Upper lobe of left lung (tissue), 6 donors: Measurements from ENCODE around the gene RPL10. TPM values are rescaled to one million over a fixed set of nuclear protein-coding genes. Genes with fewer than 3 reads are reported as not detected.

Source experiments
- ATAC-seq, 2 donors: fragments of 200-7000 bp; cut with Tn5 transposase; one replicate each; pipeline ENCODE4 v1.9.1; 2022; ENCODE audit warnings: mild to moderate bottlenecking in 2 of 2, moderate library complexity in 2 of 2; ENCODE audit not compliant: low FRiP score in 2 of 2
- DNase-seq, 2 donors: peaks; one replicate each; pipeline ENCODE4 v3.0.0-alpha.2; 2019 to 2020
- H3K27ac ChIP-seq, 4 donors: fragments of 200-600 bp; sonication (generic); one replicate each; pipeline ENCODE4 v1.5.1; 2016 to 2019
- H3K27me3 ChIP-seq, 4 donors: fragments of 200-600 bp; sonication (generic); one replicate each; pipeline ENCODE4 v1.5.1; 2017 to 2019
- H3K36me3 ChIP-seq, 4 donors: fragments of 200-600 bp; sonication (generic); one replicate each; pipeline ENCODE4 v1.5.1; 2016 to 2019
- H3K4me1 ChIP-seq, 4 donors: fragments of 200-600 bp; sonication (generic); one replicate each; pipeline ENCODE4 v1.5.1; 2018 to 2019
- H3K4me3 ChIP-seq, 4 donors: fragments of 200-600 bp; sonication (generic); one replicate each; pipeline ENCODE4 v1.5.1; 2017 to 2019; ENCODE audit warnings: mild to moderate bottlenecking in 2 of 4, moderate library complexity in 1 of 4
- H3K9me3 ChIP-seq, 4 donors: fragments of 200-600 bp; sonication (generic); one replicate each; pipeline ENCODE4 v1.5.1; 2018 to 2019
- CTCF ChIP-seq, 6 experiments: fragments of 450-650 bp in 4 of 6; fragments of 200-600 bp in 2 of 6; sonication (generic) in 2 of 6; IDR thresholded peaks; one replicate each; pipeline ENCODE4 v1.5.1; 2016 to 2019; ENCODE audit warnings: antibody characterized with exemption in 6 of 6
- EP300 ChIP-seq, 4 donors: sonication (generic); formaldehyde crosslinking; IDR thresholded peaks; one replicate each; pipeline ENCODE4 v1.5.1; 2017; ENCODE audit warnings: antibody characterized with exemption in 4 of 4, control low read depth in 2 of 4
- POLR2A ChIP-seq, 4 donors: fragments of 450-650 bp; IDR thresholded peaks; one replicate each; pipeline ENCODE4 v1.5.1; 2016 to 2017; ENCODE audit warnings: antibody characterized with exemption in 4 of 4, mild to moderate bottlenecking in 2 of 4
- POLR2AphosphoS5 ChIP-seq, 2 donors: sonication (generic); formaldehyde crosslinking; IDR thresholded peaks; one replicate each; pipeline ENCODE4 v1.5.1; 2017; ENCODE audit warnings: antibody characterized with exemption in 2 of 2
- WGBS, 2 donors: methylation state at CpG; one replicate each; pipeline ENCODE4 v1.1.5; 2017 to 2018; 5-methylcytosine and 5-hydroxymethylcytosine counted together
- total RNA-seq, 6 donors: library from RNA; depleted of rRNA in 4 of 6; stranded (reverse); fragments of >200 nt in 4 of 6; gene quantifications; one replicate each; pipeline versions ENCODE4 v1.1.0 to v1.2.1, GENCODE V29; 2016 to 2021
- donor health status: DM: no; HTN: no; CAD: no; lungs with moderate emphysema.
- donor health status: DM: no; HTN: yes; CAD: no; lungs with severe emphysema.

RPL10 gene
- total RNA-seq, 6 donors from 2014 or later, result 1,246 to 5,225 (median 2,943) TPM

DNA sequence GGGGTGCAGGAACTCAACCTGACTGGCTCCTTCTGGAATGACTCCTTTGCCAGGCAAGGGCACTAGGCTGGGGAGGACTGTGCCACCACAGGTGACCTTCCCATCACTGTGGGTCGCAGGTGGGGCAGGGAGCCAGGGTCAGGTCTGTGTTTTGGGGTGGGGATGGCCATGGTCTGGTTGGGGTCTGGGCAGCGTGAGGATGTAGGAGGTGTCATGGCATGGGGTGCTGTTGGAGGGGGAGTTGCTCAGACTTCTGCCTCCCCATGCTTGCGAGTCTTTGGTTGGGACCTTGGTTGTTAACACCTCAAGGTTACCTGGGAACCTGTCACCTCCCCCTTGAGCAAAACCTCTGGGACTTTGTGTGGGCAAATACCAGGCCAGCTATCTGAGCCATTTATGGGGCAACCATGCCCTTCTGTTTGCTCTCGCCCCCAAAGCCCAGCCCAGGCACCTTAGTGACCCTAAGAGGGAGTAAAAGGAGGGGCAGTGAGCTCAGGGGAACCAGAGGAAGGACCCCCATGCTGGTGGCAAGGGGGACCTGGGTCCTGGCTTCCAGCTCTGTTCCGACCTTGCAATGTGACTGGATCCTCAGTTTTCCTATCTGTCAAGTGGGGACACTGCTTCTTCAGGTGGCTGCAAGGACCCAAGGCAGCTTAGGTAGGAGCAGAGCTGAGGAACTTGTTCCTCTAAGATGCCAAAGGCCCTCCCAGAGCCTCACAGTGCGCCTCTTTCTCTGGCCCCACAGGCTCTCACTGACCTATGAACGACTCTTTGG, 36.4 kb downstream of the RPL10 start:
- H3K9me3 ChIP-seq, result peaks cover 0 to 4% (median 0%) of the 10 kb centered on the region in 4 donors
- ATAC-seq, result no peak
- TF ChIP-seq EP300 (IDR thresholded peaks at IDR 0.05), result no peak
- TF ChIP-seq POLR2A (IDR thresholded peaks at IDR 0.05), result no peak
- no peak for TF ChIP-seq CTCF (IDR thresholded peaks at IDR 0.05)
- no peak for TF ChIP-seq POLR2AphosphoS5 (IDR thresholded peaks at IDR 0.05)
- H3K27me3 ChIP-seq, result no peaks in the 10 kb centered on the region
- no peak overlapping the region for H3K4me3 ChIP-seq
- WGBS, 2 donors, result 81 to 100% methylated on average over 2 to 7 of the region's 7 CpGs
- H3K36me3 ChIP-seq, result peaks cover 0 to 43% (median 19%) of the 10 kb centered on the region in 4 donors
- DNase-seq, result no peak
- peaks cover 5 to 34% (median 9%) of the 10 kb centered on the region in 4 donors for H3K4me1 ChIP-seq
- no peak overlapping the region for H3K27ac ChIP-seq

DNA sequence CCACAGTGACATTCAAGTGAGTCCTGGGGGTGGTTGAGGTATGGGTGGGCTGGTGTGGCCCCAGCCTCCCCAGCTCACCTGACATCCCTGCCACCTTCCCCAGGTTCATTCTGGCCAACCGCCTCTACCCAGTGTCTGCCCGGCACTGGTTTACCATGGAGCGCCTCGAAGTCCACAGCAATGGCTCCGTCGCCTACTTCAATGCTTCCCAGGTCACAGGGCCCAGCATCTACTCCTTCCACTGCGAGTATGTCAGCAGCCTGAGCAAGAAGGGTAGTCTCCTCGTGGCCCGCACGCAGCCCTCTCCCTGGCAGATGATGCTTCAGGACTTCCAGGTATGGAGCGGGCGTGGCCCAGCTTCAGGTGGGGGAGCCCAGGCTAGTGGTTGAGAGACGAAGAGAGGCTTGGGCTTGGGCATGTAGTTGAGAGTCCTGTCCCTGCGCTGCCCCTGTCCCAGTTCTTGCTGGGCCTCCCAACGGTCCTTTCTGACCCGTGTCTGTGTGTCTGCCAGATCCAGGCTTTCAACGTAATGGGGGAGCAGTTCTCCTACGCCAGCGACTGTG, 37.1 kb downstream of the RPL10 start:
- Histone ChIP-seq H3K4me3 (no peak overlapping the region), H3K27ac (no peak overlapping the region), H3K36me3 (peaks cover 0 to 49% (median 21%) of the 10 kb centered on the region in 4 donors), H3K9me3 (peaks cover 0 to 4% (median 0%) of the 10 kb centered on the region in 4 donors), H3K27me3 (no peaks in the 10 kb centered on the region), H3K4me1 (peaks cover 3 to 30% (median 5%) of the 10 kb centered on the region in 4 donors)
- DNase-seq (no peak), ATAC-seq (no peak)
- WGBS, 2 donors, result 93 to 100% methylated on average over 2 to 19 of the region's 19 CpGs
- TF ChIP-seq POLR2AphosphoS5 (IDR thresholded peaks at IDR 0.05) (no peak), POLR2A (IDR thresholded peaks at IDR 0.05) (no peak), EP300 (IDR thresholded peaks at IDR 0.05) (no peak), CTCF (IDR thresholded peaks at IDR 0.05) (no peak)

DNA sequence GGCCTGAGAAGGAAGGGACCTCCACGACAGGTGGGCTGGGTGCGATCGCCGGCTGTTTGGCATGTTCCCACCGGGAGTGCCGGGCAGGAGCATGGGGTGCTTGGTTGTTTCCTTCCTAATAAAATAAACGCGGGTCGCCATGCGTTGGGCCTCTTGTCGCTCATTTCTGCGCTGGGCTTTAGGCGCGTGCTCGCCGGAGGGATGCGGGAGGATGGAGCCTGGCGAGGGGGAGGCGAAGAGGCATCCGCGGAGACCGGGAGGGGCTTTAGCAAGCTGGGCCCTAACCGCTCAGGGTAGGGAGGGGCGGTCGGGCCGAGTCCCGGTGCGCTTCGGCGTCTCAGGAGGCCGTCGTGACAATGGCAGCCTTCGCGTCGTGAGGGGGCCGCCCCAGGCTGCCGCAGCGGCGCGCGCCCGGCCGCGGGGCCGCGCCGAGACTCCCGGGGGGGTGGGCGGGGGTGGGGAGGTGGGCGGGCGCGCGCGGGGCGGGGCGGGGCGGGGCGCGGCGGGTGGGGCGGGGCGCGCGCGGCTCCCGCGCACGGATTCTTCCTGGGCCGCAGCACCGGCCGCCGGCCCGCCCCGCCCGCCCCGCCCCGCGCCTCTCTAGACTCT, 38.3 kb downstream of the RPL10 start:
- Histone ChIP-seq H3K4me3 (peak overlapping the region in 3 of 4 donors; percentile 73 to 84 (median 76)), H3K4me1 (peaks cover 3 to 23% (median 4%) of the 10 kb centered on the region in 4 donors), H3K9me3 (peaks cover 0 to 4% (median 0%) of the 10 kb centered on the region in 4 donors), H3K27me3 (no peaks in the 10 kb centered on the region), H3K36me3 (peaks cover 0 to 60% (median 27%) of the 10 kb centered on the region in 4 donors), H3K27ac (peak overlapping the region; percentile 85 to 96 (median 88))
- WGBS, 2 donors, result 7 to 58% methylated on average over 14 to 22 of the region's 78 CpGs
- ATAC-seq (peak in 1 of 2 donors; percentile 68), DNase-seq (no peak)
- TF ChIP-seq POLR2AphosphoS5 (IDR thresholded peaks at IDR 0.05), result no peak
- TF ChIP-seq CTCF (IDR thresholded peaks at IDR 0.05), result no peak

DNA sequence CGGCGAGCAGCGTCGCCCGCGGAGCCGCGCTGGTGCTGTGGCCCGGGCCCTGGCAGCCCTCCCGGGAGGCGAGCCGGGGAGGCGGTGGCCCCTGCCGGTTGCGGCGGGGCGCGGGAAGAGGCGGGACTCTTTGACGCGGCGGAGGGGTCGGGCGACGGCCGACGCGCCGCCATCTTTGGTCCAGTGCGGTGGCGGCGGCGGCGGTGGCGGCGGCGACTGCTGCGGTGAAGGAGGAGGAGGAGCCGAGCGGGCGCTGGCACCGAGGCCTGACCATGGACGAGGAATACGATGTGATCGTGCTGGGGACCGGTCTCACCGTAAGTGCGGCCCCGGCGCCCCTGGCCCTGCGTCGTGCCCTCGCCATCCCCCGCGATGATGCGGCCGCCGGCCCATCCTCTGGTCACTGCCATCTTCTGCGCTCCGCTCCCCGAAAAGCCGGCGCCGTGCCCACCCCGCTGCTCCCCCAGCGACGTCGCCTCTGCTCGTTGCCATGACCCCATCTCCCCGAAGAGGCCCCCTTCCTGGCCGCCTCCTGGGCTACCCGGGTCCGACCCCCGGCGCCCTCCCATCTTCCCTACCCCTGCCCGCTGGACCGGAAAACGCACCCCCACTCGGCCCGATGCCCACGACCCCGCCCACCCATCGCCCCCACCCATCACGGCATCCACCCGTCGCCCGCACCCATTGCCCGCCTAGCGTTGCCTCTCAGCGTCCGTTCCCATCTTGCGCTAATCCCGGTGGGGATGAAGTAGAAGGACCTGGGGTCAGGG, 39.0 kb downstream of the RPL10 start, which contains the start of gene GDI1:
GDI1 (plus strand) TSS at position 172 of the 770 bp plus-strand sequence; CDS start at position 273, 101 bp downstream.
- Histone ChIP-seq H3K36me3 (peaks cover 0 to 60% (median 31%) of the 10 kb centered on the region in 4 donors), H3K4me1 (peaks cover 3 to 23% (median 4%) of the 10 kb centered on the region in 4 donors), H3K27ac (peak within 1 kb of the TSS; percentile 85 to 96 (median 88)), H3K4me3 (peak within 1 kb of the TSS; percentile 53 to 84 (median 74)), H3K9me3 (peaks cover 0 to 4% (median 0%) of the 10 kb centered on the region in 4 donors), H3K27me3 (no peaks in the 10 kb centered on the region)
- ATAC-seq (peak in 1 of 2 donors; percentile 90), DNase-seq (peak; percentile 45 to 94)
- TF ChIP-seq POLR2A (IDR thresholded peaks at IDR 0.05), result peak in 2 of 4 donors; percentile 24 to 65
- TF ChIP-seq EP300 (IDR thresholded peaks at IDR 0.05), result no peak
- TF ChIP-seq CTCF (IDR thresholded peaks at IDR 0.05), result no peak
- peak; percentile 33 to 68 for TF ChIP-seq POLR2AphosphoS5 (IDR thresholded peaks at IDR 0.05)
- WGBS, 2 donors, result 0 to 49% methylated on average over 2 to 69 of the region's 93 CpGs
